Esophagus squamous epithelium (tissue), 5 donors: ENCODE results near the gene PPP2R5C. TPM values are rescaled to one million over a fixed set of nuclear protein-coding genes. Genes with fewer than 3 reads are reported as not detected.

Source experiments
- DNase-seq: peaks from one replicate; lab custom pipeline; 2025; lab: John Stamatoyannopoulos, UW
- H3K27ac ChIP-seq, 4 donors: fragments of 200-600 bp; sonication (generic); one replicate each; pipeline ENCODE4 v1.5.1; 2016 to 2019; ENCODE audit warnings: mild to moderate bottlenecking in 1 of 4
- H3K27me3 ChIP-seq, 4 donors: fragments of 200-600 bp; sonication (generic); 1 replicate in 3 of 4; 2 replicates in 1 of 4; pipeline versions ENCODE4 v1.5.1 to v1.6.0; 2017 to 2021; ENCODE audit warnings: antibody characterized with exemption in 1 of 4
- H3K36me3 ChIP-seq, 3 donors: fragments of 200-600 bp; sonication (generic); one replicate each; pipeline ENCODE4 v1.5.1; 2016 to 2019
- H3K4me1 ChIP-seq, 3 donors: fragments of 200-600 bp; sonication (generic); one replicate each; pipeline ENCODE4 v1.5.1; 2017 to 2019
- H3K4me3 ChIP-seq, 4 donors: fragments of 200-600 bp; sonication (generic); 1 replicate in 3 of 4; 2 replicates in 1 of 4; pipeline ENCODE4 v1.5.1; 2016 to 2019; ENCODE audit warnings: mild to moderate bottlenecking in 2 of 4, moderate library complexity in 1 of 4
- H3K9me3 ChIP-seq, 3 donors: fragments of 200-600 bp; sonication (generic); one replicate each; pipeline ENCODE4 v1.5.1; 2016 to 2019
- POLR2A ChIP-seq, 4 donors: fragments of 450-650 bp; IDR thresholded peaks; one replicate each; pipeline ENCODE4 v1.6.1; 2017; ENCODE audit warnings: antibody characterized with exemption in 4 of 4, mild to moderate bottlenecking in 4 of 4, moderate library complexity in 3 of 4
- WGBS, 2 donors: methylation state at CpG; one replicate each; pipeline ENCODE4 v1.1.5; 2018; 5-methylcytosine and 5-hydroxymethylcytosine counted together
- intact Hi-C: fragments of 100-400 bp; cut with DNase I; formaldehyde crosslinking; loops from one replicate; pipeline ENCODE4 v1.15.0; 2022
- total RNA-seq, 4 donors: library from RNA; depleted of rRNA; stranded (reverse); fragments of >200 nt; gene quantifications; one replicate each; pipeline ENCODE4 v1.1.0, GENCODE V29; 2016
- TF ChIP-seq, protein P1 (sequence below), 6 experiments: fragments of 450-650 bp in 4 of 6; fragments of 200-600 bp in 2 of 6; sonication (generic) in 2 of 6; IDR thresholded peaks; one replicate each; pipeline ENCODE4 v1.5.1; 2016 to 2019; ENCODE audit warnings: antibody characterized with exemption in 6 of 6, mild to moderate bottlenecking in 4 of 6, moderate library complexity in 4 of 6
- donor health status: DM: yes; HTN: yes; CAD: no.

Gene PPP2R5C
- total RNA-seq, 4 donors from 2014 or later: 66.3 to 92.3 (median 83.4) TPM

DNA sequence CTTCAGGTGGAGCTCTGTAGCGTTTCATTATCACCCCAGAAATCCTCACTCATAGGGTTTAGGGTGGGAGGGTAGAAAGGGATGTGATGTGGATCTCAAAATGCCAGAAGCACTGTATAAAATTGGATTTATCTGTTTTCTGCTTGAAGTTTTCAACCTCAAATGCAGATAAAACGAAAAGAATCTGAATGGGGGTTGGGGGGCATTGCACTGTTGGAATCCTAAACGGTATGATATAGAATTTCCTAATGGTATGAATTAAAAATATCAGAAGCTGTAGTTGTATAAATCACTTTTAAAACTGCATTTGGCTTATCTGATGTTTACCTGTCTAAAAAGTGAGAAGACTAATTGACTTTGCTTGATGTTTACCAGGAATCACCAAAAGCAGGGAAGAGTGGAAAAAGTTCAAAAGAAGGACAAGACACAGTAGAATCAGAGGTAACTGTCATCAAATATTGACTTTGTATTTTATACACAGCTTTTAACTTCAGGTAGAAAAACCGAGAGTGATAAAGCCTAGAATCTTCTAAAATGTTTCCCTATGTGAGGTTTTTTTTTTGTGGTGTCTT, 1.1 kb downstream of the PPP2R5C start:
- DNase-seq: no peak
- Histone ChIP-seq H3K27me3 (no peaks in the 10 kb centered on the region), H3K4me3 (peak overlapping the region; percentile 90 to 98 (median 94)), H3K36me3 (peaks cover 0 to 30% (median 0%) of the 10 kb centered on the region in 3 donors), H3K9me3 (no peaks in the 10 kb centered on the region), H3K4me1 (peaks cover 8 to 51% (median 17%) of the 10 kb centered on the region in 3 donors), H3K27ac (peak overlapping the region; percentile 68 to 99 (median 92))
- intact Hi-C loops: no loop called here
- no peak for TF ChIP-seq POLR2A (IDR thresholded peaks at IDR 0.05)
- TF ChIP-seq, protein P1, sequence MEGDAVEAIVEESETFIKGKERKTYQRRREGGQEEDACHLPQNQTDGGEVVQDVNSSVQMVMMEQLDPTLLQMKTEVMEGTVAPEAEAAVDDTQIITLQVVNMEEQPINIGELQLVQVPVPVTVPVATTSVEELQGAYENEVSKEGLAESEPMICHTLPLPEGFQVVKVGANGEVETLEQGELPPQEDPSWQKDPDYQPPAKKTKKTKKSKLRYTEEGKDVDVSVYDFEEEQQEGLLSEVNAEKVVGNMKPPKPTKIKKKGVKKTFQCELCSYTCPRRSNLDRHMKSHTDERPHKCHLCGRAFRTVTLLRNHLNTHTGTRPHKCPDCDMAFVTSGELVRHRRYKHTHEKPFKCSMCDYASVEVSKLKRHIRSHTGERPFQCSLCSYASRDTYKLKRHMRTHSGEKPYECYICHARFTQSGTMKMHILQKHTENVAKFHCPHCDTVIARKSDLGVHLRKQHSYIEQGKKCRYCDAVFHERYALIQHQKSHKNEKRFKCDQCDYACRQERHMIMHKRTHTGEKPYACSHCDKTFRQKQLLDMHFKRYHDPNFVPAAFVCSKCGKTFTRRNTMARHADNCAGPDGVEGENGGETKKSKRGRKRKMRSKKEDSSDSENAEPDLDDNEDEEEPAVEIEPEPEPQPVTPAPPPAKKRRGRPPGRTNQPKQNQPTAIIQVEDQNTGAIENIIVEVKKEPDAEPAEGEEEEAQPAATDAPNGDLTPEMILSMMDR (IDR thresholded peaks at IDR 0.05): no peak
- 26 to 38% methylated on average over 4 of the region's 4 CpGs for WGBS, 2 donors

DNA sequence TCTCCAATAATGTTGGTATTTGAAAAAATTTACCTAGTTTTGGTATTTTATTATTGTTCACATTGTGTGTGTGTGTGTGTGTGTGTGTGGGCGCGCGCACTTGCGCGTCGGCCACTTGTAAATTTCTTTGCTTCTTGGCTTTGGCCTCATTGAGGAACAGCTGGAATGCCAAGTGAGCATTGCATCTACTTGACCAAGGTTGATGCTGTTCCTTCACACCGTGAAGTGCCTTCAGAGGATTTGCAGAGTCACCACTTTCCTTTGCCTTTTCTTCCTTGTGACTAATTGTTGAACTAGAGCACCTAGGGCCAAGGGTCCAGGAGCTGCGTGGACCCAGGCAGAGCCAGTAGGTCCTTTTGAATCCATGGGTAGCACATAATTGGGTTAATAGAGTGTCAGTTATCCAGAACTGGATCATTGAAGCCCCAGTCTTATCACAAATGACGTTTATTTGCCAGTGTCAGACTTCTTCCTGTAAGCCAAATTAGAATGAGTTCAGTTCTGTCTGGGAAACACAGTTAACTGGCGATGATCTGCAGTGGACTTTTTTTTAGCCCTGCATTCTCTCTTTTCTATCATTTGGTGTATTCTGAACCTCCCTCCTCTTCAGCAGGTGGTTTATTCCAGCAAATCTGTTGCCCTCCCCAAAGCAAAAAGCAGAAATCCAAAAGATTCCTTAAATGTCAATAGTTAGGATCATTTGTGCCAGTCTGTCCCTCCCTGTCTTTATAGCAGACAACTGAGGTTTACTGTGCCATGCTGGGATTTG, 2.6 kb downstream of the PPP2R5C start:
- intact Hi-C loops: no loop called here
- Histone ChIP-seq H3K4me1 (peaks cover 8 to 51% (median 17%) of the 10 kb centered on the region in 3 donors), H3K27me3 (no peaks in the 10 kb centered on the region), H3K27ac (peak overlapping the region in 2 of 4 donors; percentile 38 to 68), H3K9me3 (no peaks in the 10 kb centered on the region), H3K36me3 (peaks cover 0 to 33% (median 0%) of the 10 kb centered on the region in 3 donors), H3K4me3 (no peak overlapping the region)
- 85% methylated on average over 10 of the region's 10 CpGs for WGBS, 2 donors
- DNase-seq: no peak
- TF ChIP-seq, protein P1 (IDR thresholded peaks at IDR 0.05): no peak
- TF ChIP-seq POLR2A (IDR thresholded peaks at IDR 0.05): no peak

DNA sequence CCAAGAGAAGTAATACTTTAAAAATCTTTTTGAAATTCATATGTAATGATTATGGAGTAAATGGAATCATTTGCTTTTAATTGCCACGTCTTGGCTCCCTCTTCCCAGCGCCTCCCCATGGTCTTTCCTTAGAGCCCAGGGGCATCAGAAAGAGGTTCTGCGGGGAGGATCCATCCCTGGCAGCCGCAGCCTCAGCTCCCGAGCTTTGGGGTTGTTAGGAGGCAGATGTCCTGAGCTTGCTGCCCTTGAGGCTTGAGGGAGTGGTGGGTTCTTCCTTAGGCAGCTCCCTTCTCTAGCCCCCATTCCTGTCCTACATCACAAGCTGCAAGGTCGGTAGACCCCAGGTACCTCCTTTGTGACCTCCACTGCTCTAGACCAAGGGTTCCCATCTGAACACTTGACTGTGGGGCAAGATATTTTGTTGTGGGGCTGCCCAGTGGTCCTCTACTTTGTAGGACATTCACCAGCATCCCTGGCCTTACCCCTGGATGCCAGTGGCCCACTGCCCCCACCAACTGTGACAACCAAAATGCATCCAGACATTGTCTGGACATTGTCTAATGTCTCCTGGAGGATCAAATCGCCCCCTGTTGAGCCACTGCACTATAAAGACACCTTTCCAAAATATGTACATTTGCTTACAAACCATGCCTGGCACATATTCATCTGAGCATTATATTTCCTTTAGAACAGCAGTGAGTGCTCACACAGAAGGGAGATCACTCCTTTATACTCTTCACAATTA, 6.3 kb downstream of the PPP2R5C start:
- H3K4me1 ChIP-seq: peaks cover 6 to 40% (median 12%) of the 10 kb centered on the region in 3 donors
- TF ChIP-seq POLR2A (IDR thresholded peaks at IDR 0.05): no peak
- TF ChIP-seq, protein P1 (IDR thresholded peaks at IDR 0.05): no peak
- H3K4me3 ChIP-seq: no peak overlapping the region
- WGBS, 2 donors: 75 to 81% methylated on average over 4 to 7 of the region's 7 CpGs
- peaks cover 0 to 33% (median 0%) of the 10 kb centered on the region in 3 donors for H3K36me3 ChIP-seq
- intact Hi-C loops: no loop called here
- no peaks in the 10 kb centered on the region for H3K9me3 ChIP-seq
- DNase-seq: no peak
- H3K27me3 ChIP-seq: no peaks in the 10 kb centered on the region
- no peak overlapping the region for H3K27ac ChIP-seq

DNA sequence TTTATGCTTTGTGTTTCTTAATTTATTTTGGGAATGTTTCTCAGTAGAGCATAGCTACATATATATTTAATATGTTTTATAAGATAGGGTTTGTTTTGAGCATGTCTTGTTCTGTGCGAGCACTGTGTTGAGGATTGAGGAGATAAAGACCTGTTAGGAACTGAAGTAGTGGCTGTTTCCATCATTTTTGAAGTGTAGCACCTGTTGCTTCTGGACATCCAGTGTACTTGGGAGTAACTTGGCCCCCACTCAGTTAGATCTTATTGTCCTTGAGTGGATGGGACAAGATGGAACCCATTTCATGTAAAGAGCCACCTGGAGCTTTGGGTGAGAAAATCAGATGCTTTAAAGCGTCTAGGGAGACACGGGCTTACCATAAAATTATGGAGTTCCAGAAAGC, 8.7 kb downstream of the PPP2R5C start:
- Histone ChIP-seq H3K27ac (no peak overlapping the region), H3K9me3 (no peaks in the 10 kb centered on the region), H3K4me3 (no peak overlapping the region), H3K4me1 (peaks cover 0 to 16% (median 2%) of the 10 kb centered on the region in 3 donors), H3K27me3 (no peaks in the 10 kb centered on the region), H3K36me3 (peaks cover 0 to 27% (median 0%) of the 10 kb centered on the region in 3 donors)
- WGBS, 2 donors: 81 to 85% methylated on average over 3 of the region's 3 CpGs
- TF ChIP-seq, protein P1 (IDR thresholded peaks at IDR 0.05): no peak
- TF ChIP-seq POLR2A (IDR thresholded peaks at IDR 0.05): no peak
- DNase-seq: no peak
- intact Hi-C loops: loop anchor here (10.0 kb wide), 1 partner anchor 185 kb away; no protein-coding TSS in a partner anchor
